Astrocyte (in vitro differentiated cells and primary cell): ENCODE measurements around the gene SRRM4. TPM values are rescaled to one million over a fixed set of nuclear protein-coding genes. Genes with fewer than 3 reads are reported as not detected.

Experiments used
- DNase-seq: peaks from one replicate; pipeline ENCODE4 v3.0.0-alpha.2; 2010; ENCODE audit warnings: low read depth
- FAIRE-seq: peaks from 2 replicates; lab custom pipeline; 2011; peaks lifted over from hg19 to GRCh38; lab: Jason Lieb, UNC
- H2AFZ ChIP-seq: 2 replicates; pipeline ENCODE4 v1.6.0; 2012; ENCODE audit warnings: low read depth, low read length, inconsistent platforms
- H3K27ac ChIP-seq: 2 replicates; pipeline ENCODE4 v1.5.1; 2011; ENCODE audit warnings: low read depth, low read length, inconsistent platforms
- H3K27me3 ChIP-seq: 2 replicates; pipeline ENCODE4 v1.6.0; 2011; ENCODE audit warnings: low read length, inconsistent platforms; ENCODE audit not compliant: insufficient read depth
- H3K36me3 ChIP-seq: 2 replicates; pipeline ENCODE4 v1.5.1; 2011; ENCODE audit warnings: low read length, inconsistent platforms; ENCODE audit not compliant: insufficient read depth
- H3K4me1 ChIP-seq: 2 replicates; pipeline ENCODE4 v1.5.1; 2011; ENCODE audit warnings: low read length, inconsistent platforms; ENCODE audit not compliant: insufficient read depth
- H3K4me2 ChIP-seq: 2 replicates; pipeline ENCODE4 v1.6.0; 2012; ENCODE audit warnings: low read length, inconsistent platforms
- H3K4me3 ChIP-seq: 2 replicates; pipeline ENCODE4 v1.5.1; 2011; ENCODE audit warnings: low read depth, mild to moderate bottlenecking, low read length, inconsistent platforms; ENCODE audit not compliant: insufficient read depth
- H3K79me2 ChIP-seq: 2 replicates; pipeline ENCODE4 v1.6.0; 2012; ENCODE audit warnings: mild to moderate bottlenecking, low read length, inconsistent platforms; ENCODE audit not compliant: insufficient read depth
- H3K9ac ChIP-seq: 2 replicates; pipeline ENCODE4 v1.6.0; 2012; ENCODE audit warnings: mild to moderate bottlenecking, low read length, inconsistent platforms
- H3K9me3 ChIP-seq: 2 replicates; pipeline ENCODE4 v1.5.1; 2012; ENCODE audit warnings: low read depth, mild to moderate bottlenecking, low read length, inconsistent platforms; ENCODE audit not compliant: insufficient read depth
- H4K20me1 ChIP-seq: 2 replicates; pipeline ENCODE4 v1.6.0; 2012; ENCODE audit warnings: low read length, inconsistent platforms; ENCODE audit not compliant: insufficient read depth
- H3K27ac Mint-ChIP-seq: one replicate; pipeline ENCODE4 v1.8.0; 2021; ENCODE audit warnings: mild to moderate bottlenecking, mixed read lengths; ENCODE audit not compliant: unreplicated experiment
- H3K27me3 Mint-ChIP-seq: one replicate; pipeline ENCODE4 v1.8.0; 2021; ENCODE audit warnings: low read depth, mixed read lengths; ENCODE audit not compliant: unreplicated experiment
- H3K36me3 Mint-ChIP-seq: one replicate; pipeline ENCODE4 v1.8.0; 2021; ENCODE audit warnings: low read depth, mixed read lengths; ENCODE audit not compliant: unreplicated experiment
- H3K4me1 Mint-ChIP-seq: one replicate; pipeline ENCODE4 v1.8.0; 2021; ENCODE audit warnings: low read depth, mixed read lengths; ENCODE audit not compliant: unreplicated experiment
- H3K4me3 Mint-ChIP-seq: one replicate; pipeline ENCODE4 v1.8.0; 2021; ENCODE audit warnings: mild to moderate bottlenecking, moderate library complexity, mixed read lengths; ENCODE audit not compliant: unreplicated experiment
- H3K9me3 Mint-ChIP-seq: one replicate; pipeline ENCODE4 v1.8.0; 2021; ENCODE audit warnings: mild to moderate bottlenecking, mixed read lengths; ENCODE audit not compliant: unreplicated experiment
- EZH2 ChIP-seq: IDR thresholded peaks from 2 replicates; pipeline ENCODE4 v1.6.1; 2012; ENCODE audit warnings: mild to moderate bottlenecking, low read length, inconsistent platforms; ENCODE audit not compliant: insufficient read depth
- total RNA-seq: library from RNA; stranded (reverse); gene quantifications from 2 replicates; pipeline ENCODE4 v1.2.1, GENCODE V29; 2021
- TF ChIP-seq, protein P1 (sequence below): IDR thresholded peaks from 2 replicates; pipeline ENCODE4 v1.5.1; 2011; ENCODE audit warnings: low read depth, mild to moderate bottlenecking, inconsistent platforms, low read length, moderate library complexity; ENCODE audit not compliant: insufficient read depth

Gene SRRM4
- total RNA-seq, 1 donor from 2014 or later = 0.30 TPM

DNA sequence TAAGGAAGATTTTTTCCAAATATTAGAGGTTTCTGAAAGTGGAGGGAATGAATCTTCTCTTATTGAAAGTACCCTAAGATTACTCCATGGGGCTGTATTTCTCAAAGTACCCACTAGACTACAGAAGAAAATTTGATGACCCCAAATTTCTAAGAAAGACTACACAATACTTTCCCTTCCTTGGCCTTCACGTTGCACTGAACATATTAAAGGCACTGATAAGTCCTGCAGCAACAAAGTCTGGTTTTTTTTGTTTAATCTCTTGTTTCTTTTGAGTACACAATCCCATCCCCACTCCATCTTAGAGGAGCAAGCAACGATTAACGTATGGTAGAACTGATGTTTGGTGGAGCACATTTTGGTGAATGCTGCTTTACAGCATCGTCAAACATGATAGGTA, 70.1 kb downstream of the SRRM4 start:
- TF ChIP-seq, protein P1, sequence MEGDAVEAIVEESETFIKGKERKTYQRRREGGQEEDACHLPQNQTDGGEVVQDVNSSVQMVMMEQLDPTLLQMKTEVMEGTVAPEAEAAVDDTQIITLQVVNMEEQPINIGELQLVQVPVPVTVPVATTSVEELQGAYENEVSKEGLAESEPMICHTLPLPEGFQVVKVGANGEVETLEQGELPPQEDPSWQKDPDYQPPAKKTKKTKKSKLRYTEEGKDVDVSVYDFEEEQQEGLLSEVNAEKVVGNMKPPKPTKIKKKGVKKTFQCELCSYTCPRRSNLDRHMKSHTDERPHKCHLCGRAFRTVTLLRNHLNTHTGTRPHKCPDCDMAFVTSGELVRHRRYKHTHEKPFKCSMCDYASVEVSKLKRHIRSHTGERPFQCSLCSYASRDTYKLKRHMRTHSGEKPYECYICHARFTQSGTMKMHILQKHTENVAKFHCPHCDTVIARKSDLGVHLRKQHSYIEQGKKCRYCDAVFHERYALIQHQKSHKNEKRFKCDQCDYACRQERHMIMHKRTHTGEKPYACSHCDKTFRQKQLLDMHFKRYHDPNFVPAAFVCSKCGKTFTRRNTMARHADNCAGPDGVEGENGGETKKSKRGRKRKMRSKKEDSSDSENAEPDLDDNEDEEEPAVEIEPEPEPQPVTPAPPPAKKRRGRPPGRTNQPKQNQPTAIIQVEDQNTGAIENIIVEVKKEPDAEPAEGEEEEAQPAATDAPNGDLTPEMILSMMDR = no peak
- TF ChIP-seq EZH2 = no peak
- peaks cover 3% of the 10 kb centered on the region for H3K27me3 Mint-ChIP-seq
- no peak for DNase-seq
- no peak overlapping the region for H3K27ac ChIP-seq
- no peaks in the 10 kb centered on the region for H3K27me3 ChIP-seq
- no peak overlapping the region for H3K9ac ChIP-seq
- FAIRE-seq = no peak
- H3K9me3 Mint-ChIP-seq = peaks cover 5% of the 10 kb centered on the region
- H3K4me1 ChIP-seq = no peaks in the 10 kb centered on the region
- no peaks in the 10 kb centered on the region for H3K79me2 ChIP-seq
- no peak overlapping the region for H2AFZ ChIP-seq
- H3K4me1 Mint-ChIP-seq = no peaks in the 10 kb centered on the region
- H3K4me2 ChIP-seq = no peak overlapping the region
- H3K9me3 ChIP-seq = peaks cover 10% of the 10 kb centered on the region
- no peaks in the 10 kb centered on the region for H4K20me1 ChIP-seq
- no peak overlapping the region for H3K4me3 Mint-ChIP-seq
- no peak overlapping the region for H3K4me3 ChIP-seq
- H3K36me3 Mint-ChIP-seq = no peaks in the 10 kb centered on the region
- H3K27ac Mint-ChIP-seq = no peak overlapping the region
- H3K36me3 ChIP-seq = no peaks in the 10 kb centered on the region

DNA sequence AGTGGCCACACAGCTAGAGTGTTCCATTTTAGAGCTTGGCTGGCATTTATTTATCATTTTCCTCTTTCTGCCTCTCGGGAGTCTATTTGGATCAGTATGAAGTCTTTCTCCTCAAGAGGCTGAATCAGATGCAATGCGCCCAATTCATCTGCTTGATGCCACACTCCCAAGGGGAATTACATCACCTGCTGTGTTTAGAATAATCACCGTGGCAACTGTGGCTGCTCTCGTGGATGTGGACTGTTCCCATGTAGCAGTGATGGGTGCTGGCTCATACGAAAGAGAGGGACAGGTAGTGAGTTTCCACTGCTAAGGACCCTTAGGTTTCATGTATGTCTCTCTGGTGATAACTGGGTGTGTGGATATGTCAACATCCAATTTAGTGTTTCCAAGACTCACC, 70.7 kb downstream of the SRRM4 start:
- peaks cover 5% of the 10 kb centered on the region for H3K9me3 Mint-ChIP-seq
- peaks cover 3% of the 10 kb centered on the region for H3K27me3 Mint-ChIP-seq
- Histone ChIP-seq H3K79me2 (no peaks in the 10 kb centered on the region), H3K4me3 (no peak overlapping the region), H3K27ac (no peak overlapping the region), H3K4me1 (no peaks in the 10 kb centered on the region), H3K36me3 (no peaks in the 10 kb centered on the region), H3K9me3 (peaks cover 10% of the 10 kb centered on the region), H4K20me1 (no peaks in the 10 kb centered on the region), H2AFZ (no peak overlapping the region), H3K9ac (no peak overlapping the region), H3K4me2 (no peak overlapping the region), H3K27me3 (no peaks in the 10 kb centered on the region)
- no peaks in the 10 kb centered on the region for H3K36me3 Mint-ChIP-seq
- FAIRE-seq = no peak
- H3K27ac Mint-ChIP-seq = no peak overlapping the region
- no peak for TF ChIP-seq EZH2
- TF ChIP-seq, protein P1 = no peak
- no peaks in the 10 kb centered on the region for H3K4me1 Mint-ChIP-seq
- DNase-seq = no peak
- no peak overlapping the region for H3K4me3 Mint-ChIP-seq

DNA sequence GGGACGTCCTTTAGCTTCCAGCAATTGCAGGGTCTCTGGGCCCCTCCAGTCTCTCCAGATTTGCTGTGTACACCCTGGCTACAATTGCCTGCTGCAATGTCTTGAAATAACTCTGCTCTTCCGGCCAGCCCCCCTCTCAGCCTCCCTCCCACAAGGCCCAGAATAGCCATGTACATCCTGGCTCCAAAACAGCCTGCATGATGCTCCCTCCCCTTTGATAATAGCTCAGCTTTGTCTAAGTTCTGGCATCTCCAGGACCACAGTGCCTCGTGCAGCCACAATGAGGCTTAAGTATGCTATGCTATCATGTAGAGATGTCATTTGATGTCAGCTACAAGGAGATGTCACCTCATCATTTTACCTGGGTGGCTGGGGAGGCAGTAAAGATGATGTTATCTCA, 74.6 kb downstream of the SRRM4 start:
- Mint-ChIP-seq H3K36me3 (no peaks in the 10 kb centered on the region), H3K27ac (no peak overlapping the region), H3K9me3 (no peaks in the 10 kb centered on the region), H3K27me3 (peaks cover 18% of the 10 kb centered on the region), H3K4me1 (no peaks in the 10 kb centered on the region), H3K4me3 (no peak overlapping the region)
- H4K20me1 ChIP-seq = no peaks in the 10 kb centered on the region
- no peak for FAIRE-seq
- no peak overlapping the region for H3K4me3 ChIP-seq
- no peak overlapping the region for H3K4me2 ChIP-seq
- H3K4me1 ChIP-seq = no peaks in the 10 kb centered on the region
- TF ChIP-seq EZH2 = no peak
- TF ChIP-seq, protein P1 = no peak
- no peaks in the 10 kb centered on the region for H3K79me2 ChIP-seq
- H3K27ac ChIP-seq = no peak overlapping the region
- no peaks in the 10 kb centered on the region for H3K9me3 ChIP-seq
- H3K27me3 ChIP-seq = no peaks in the 10 kb centered on the region
- no peak overlapping the region for H3K9ac ChIP-seq
- DNase-seq = no peak
- no peak overlapping the region for H2AFZ ChIP-seq
- no peaks in the 10 kb centered on the region for H3K36me3 ChIP-seq
